ENCODE data around the gene GABRG3.

GABRG3 gene

DNA sequence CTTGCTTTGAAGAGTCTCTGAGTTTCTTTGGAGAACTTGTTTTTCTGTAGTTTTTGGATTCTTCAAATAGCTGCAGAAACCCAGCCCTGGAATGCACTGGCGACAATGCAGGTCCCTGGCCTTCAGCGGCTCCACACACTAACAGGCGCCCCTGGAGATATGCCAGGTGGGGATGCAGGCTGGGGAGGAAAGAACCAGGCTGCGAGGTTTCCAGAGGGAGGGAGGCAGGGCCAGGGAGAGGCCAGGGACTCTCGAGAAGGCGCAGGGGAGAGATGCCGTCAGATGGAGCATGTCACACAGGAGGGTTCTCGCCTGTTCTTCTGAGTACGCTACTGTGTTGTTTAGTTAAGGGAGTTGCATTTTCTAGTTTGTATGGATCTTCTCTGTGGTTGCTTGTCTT is 283.1 kb downstream of the GABRG3 start:
- no peak for DNase-seq

DNA sequence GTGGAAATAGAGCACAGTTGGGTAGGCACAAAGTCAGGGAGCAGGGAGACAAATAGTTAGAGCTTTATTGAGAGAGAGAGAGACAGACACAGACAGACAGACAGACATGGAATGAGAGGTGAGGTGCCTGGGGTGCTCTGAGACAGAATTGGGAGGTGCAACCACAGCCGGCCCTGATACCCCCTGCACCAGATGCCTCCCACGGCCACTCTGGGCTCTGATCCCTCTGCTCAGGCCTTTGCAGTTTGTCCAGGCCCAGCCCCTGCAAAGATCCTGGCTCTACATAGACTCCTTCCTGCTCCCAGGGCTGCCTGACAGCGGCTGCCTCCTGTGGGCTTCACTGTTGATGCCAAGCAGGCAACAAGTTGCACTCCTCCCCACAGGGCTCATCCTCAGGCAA is 283.8 kb downstream of the GABRG3 start:
- no peak for DNase-seq

DNA sequence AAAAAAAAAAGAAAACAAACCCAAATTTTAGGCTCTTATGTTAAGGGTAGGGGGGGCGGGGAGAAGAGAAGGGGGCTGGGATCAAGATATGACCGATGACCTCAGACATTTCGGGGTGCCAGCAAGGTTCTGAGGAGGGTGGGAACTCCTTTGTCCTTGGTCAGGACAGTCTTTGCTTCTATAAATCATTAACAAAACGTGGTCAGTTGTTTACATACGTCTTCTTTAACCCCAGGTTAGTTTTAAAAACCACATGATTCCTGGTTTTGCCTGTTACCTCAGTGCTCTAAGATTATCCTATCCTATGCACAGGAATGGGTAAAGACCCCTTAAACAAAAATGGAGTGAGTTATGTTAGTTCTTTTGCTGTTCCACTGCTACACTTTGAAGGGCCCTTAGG is 285.5 kb downstream of the GABRG3 start:
- DNase-seq = no peak

- no peak for DNase-seq
Observed at GRCh38 chr15:27258287-27258686, 287.3 kb downstream of the GABRG3 start.

DNA sequence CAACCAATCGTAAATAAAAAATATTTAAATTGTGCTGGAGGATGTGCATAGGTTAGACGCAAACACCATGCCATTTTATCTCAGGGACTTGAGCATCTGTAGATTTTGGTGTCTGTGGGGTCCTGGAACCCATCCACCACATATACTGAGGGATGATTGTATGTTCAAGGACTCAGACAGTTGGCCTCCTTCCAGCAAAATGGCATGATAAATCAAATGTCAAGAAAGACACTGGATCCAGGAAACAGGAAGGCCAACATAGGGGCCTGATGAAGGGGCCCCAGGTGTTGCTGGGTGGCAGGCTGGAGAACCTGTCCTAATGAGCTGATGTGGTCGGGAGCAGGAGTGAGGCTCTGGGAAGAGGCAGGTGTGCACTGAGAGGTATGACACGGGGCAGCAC is 289.5 kb downstream of the GABRG3 start:
- peak; percentile 52 for DNase-seq

GRCh38 chr15:27268923-27269322 is 297.9 kb downstream of the GABRG3 start:
- no peak for DNase-seq

DNA sequence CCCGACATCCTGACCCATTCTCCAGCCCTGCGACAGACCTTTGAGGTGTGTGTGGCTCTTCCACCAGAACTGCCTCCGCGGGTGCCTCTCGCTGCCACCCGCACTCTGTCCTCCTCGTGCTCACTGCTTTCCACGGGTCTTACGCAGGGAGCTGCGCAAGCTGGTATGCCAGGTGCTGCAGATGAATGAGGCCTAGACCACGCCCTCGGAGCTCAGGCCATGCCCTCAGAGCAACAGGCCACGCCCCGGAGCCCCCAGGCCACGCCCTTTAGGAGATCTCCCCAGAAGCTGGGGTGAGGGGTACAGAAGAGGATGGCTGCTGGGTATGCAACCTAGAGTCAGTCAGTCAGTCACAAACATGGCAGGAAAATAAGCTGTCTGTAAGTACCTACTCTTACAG is 300.3 kb downstream of the GABRG3 start:
- DNase-seq = no peak

- DNase-seq = no peak
Observed at GRCh38 chr15:27272427-27272826, 301.4 kb downstream of the GABRG3 start.

DNA sequence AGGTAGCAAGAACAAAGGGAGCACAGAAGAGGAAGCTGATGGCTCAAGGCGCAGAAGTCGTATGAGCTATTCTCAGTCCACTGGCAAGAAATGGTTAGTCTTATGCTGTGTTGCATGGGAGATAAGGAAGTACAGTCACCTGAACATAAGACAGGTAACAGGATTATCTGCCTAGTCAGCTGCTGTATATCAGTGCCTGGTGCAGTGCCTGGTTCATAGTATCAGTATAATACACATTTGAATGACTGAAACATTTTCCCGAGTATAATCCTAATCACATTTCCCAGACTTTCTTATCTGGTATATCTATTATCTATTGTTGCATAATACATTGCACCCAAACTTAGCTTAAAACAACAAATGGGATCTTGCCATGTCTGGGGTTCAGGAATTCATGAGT is 302.5 kb downstream of the GABRG3 start:
- DNase-seq = no peak

GRCh38 chr15:27278761-27279160 is 307.8 kb downstream of the GABRG3 start:
- DNase-seq = no peak

- DNase-seq = no peak
Observed at GRCh38 chr15:27292641-27293040, 321.7 kb downstream of the GABRG3 start.

- no peak for DNase-seq
Observed at GRCh38 chr15:27293607-27294006, 322.6 kb downstream of the GABRG3 start.

GRCh38 chr15:27317736-27318135 is 346.8 kb downstream of the GABRG3 start:
- DNase-seq = no peak

DNA sequence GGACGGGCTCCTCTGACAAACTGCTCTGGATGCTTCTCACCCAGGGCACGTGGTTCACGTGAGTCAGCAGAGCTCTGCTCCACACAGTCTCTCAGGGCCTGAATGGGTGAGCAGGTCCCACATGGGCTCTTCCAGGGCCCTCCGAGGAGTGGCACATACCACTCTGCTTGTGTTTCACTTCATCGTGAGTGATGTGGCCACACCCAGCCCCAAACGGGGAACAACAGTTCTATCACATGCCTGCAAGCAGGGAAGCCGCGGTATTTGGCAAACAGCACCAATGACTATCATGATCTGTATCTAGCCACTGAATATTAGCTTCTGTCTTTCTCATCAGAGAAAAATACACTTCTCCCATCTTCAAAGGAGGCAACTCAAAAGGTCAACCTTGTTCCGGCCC is 352.8 kb downstream of the GABRG3 start:
- no peak for DNase-seq

- DNase-seq = peak; percentile 19
Observed at GRCh38 chr15:27324886-27325615, 354.1 kb downstream of the GABRG3 start.

DNA sequence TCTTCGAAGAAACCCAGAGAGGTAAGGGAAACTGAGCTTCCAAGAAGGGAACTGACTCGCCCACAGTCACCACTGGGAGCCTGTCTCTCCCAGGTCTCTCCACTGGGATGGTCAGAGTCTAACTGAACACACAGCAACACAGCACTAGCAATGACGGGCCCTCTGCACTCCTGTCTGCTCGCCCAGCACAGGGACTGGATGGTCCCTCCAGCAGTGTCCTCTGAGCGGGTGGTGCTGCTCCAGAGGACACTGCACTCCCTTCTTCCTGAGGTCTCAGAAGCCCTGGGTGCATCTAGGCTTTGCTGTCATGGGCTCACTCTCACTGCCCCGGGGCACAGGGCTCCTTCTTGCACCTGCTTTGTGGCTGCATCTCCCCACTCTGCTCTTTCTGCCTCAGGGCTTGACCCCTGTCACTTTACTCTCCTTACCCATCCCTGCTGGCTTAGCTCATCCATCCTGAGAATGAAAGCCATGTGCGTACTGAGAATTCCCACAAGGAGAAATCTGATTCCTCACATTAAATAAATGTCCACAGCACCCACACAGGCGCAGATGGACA is 356.6 kb downstream of the GABRG3 start:
- no peak for DNase-seq

- peak; percentile 64 for DNase-seq
Observed at GRCh38 chr15:27328186-27328585, 357.2 kb downstream of the GABRG3 start.

DNA sequence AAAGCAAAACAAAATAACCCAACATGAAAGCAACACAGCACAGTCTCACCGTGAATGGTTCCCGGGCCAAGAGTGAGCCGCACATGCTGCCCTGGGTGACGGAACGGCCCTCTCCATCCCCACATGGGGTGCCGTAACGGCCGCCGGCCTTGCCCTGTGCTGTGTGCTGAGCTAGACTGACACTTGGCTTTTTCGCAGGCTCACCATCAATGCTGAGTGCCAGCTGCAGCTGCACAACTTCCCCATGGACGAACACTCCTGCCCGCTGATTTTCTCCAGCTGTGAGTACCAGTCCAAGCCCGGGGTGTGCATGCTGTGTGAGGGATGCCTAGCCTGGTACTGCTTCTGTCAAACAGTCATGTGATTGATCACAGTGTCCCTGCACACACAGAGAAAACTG is 357.6 kb downstream of the GABRG3 start:
- DNase-seq = peak; percentile 62

DNA sequence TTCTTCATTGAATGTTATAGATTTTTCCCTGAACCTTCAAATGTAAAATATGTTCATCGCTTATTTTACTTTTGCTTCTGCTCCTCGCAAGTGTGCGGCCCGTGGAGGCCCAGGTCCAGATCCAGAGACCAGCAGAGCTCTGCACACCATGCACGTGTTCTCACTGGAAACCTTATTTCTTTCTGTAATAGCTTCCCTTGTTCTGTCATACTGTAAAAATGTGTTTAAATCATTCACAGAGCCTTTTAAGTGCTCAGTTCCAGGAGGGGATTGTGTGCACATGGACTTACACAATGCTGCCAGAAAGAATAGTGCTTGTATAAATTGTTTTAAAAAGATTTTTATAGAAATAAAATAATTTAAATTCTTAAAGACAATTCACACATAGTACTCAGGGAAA is 359.3 kb downstream of the GABRG3 start:
- no peak for DNase-seq

DNA sequence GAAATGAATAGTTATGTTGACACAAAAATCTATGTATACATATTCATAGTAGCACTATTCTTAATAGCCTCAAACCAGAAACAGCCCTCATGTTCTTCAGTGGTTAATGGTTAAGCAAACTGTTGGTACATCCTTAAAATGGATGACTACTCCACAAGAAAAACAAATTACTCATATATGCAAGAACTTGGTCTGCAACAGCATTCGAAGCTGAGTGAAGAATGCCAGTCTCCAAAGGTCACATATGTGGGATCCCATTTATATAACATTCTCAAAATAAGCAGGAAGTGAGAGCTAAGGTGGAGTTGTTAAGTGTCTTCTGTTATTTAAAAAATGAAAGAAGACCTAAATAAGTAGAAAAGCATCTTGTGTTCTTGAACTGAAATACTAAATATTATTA is 365.7 kb downstream of the GABRG3 start:
- no peak for DNase-seq

DNA sequence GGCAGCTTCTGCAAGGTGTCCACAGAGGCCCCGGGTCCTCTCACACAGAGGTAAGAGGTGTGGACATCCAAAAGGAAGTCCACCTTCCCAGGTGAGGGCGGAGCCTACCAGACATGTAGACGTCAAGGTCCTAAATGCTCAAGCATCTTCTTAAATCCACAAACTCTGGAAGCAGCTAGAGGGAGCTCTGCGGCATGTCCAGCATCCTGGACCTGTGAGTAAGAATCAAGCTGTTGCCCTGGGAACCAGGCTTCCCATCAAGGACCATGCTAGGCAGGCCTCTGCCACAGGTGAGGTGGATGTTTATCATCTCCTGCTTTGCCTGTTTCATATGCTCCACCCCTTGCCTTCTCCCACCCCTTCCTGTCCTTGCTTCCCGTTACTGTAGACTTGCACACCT is 368.2 kb downstream of the GABRG3 start:
- no peak for DNase-seq

DNA sequence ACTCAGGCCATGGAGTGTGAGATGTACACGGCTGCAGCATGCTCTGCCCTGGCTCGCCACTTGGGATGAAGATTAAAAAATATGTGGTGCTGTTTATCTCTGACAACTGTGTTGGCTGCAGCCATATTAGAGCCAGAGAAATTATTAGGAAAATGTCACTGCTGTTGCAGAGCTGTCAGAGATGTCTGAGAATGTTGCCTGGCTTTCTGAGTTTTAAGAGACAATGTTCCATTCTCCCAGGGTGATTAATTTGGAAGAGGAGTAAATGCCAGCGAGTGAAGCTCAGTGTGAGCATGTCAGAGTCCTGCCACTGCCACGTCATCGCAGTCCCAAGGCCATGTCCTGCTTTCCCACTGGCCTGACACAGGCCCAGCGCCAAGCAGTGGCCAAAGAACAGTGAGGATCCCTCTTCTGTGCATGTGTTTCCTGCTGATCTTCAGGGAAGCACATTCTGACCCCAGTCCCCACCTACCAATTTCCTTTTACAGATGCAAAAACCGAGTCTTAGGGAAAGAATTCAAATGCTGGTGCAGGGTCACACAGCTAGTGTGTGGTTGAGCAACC is 370.9 kb downstream of the GABRG3 start:
- no peak for DNase-seq

- peak; percentile 77 for DNase-seq
Observed at GRCh38 chr15:27342991-27343390, 372.0 kb downstream of the GABRG3 start.

- DNase-seq = no peak
Observed at GRCh38 chr15:27352136-27352535, 381.2 kb downstream of the GABRG3 start.

- peak; percentile 22 for DNase-seq
Observed at GRCh38 chr15:27353856-27354255, 382.9 kb downstream of the GABRG3 start.

Data from COR-L47 (cell line).